HG03064 (cell line): ENCODE data around the gene MAN1C1.

ENCODE experiments used
- ATAC-seq: cut with Tn5 transposase; IDR thresholded peaks from one replicate; pipeline ENCODE4 v1.9.1; 2021; ENCODE audit warnings: low read depth; ENCODE audit not compliant: unreplicated experiment

The MAN1C1 gene

DNA sequence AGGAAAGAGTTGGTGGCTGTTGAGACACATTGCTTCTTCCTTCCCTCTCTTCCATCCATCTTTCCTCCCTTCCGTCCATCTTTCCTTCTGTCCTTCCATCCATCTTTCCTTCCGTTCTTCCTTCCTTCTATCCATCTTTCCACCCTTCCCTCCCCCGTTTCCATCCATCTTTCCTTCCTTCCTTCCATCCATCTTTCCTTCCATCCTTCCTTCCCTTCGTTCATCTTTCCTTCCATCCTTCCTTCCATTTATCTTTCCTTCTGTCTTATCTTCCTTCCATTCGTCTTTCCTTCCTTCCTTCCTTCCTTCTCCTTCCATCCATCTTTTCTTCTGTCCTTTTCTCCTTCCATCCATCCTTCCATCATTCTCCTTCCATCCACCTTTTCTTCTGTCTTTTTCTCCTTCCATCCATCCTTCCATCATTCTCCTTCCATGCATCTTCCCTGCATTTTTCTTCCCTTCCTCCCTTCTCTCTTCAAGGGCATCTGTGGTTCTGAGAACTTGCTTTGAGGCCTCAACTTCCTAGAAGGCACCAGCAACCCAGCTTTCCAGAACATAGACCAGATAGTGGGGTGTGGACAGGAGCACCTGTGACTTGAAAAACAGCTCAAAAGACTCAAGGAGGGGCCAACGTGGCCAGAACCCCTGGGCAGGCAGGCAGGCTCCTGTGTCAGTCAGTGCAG lies 134.5 kb downstream of the MAN1C1 start:
- no peak for ATAC-seq

DNA sequence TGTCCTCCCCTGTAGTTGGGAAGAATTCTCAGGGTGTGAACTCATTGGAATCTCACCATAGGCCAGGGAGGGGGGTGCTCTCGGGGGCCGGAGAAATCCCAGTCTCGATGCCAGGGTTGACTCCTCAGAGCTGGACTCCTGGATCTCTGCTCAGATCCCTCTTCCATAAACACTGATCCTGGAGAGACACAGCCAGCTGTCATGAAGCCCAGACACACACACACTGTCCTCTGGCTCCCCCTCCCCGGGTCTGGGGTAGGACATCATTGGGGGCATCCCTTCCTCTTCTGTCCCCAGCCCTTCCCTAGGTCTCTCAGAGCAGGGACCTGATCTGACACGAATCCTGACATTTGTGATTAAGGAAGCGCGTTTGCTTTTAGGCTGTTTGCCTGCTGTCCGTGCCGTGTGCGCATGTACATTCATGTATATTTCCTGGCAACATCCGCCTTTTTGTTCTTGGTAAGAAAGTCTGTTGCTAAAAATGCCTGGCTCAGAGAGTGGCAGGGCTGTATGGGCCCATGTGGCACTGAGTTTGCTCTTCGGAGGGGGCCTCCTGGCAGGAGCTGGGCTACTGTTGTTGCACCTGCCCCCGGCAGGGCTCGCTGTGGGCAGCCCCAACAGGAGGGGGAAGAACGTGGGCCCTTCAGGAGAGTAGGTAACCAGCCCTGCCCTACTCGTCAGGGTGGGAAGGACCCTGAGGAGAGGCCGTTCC lies 138.0 kb downstream of the MAN1C1 start:
- ATAC-seq: no peak

DNA sequence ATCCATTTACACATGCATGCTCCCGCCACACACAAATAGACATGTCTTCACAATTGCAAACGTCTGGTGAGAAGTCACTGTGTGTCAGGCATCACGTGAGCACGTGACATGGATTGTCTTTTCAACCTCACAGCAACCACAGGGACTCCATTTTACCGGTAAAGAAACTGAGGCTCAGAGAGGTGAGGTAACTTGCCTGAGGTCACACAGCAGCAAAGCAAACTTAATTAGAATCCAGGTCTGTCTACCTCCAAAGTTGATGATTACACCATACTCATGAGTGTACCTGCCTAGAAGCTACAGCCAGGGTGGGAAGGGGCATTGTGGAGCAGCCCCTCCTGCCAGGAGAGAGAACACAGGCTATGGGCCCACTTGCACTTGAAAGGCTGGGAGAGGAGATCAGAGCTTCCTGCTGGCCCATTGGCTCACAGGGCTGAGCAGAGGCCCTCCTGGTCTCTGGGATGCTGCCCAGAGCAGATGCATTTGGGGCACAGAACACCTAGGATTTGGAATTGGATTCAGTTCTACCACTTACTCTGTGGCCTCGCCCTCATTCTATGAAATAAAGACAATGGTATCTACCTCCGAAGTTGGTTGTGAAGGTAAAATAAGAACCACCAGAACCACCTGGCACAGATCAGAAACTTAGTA lies 139.0 kb downstream of the MAN1C1 start:
- ATAC-seq: no peak

DNA sequence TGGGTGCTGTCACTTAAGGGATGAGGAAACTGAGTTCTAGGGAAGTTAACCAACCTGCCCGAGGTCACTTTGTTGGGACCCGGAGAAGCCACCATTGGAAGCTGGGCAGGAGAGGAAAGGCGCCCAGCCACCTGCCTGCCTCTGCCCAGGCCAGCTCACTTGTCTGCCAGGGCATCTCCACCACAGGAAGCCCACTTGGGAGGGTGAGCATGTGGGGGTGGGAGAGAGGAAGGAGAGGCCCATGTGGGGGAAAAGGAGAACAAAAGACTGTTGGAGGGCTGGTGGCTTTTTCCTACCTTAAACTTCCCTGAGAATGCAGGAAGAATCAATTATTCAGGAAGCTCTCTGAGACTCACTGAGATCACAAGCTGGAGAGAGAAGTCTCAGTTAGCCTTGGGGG lies 139.6 kb downstream of the MAN1C1 start:
- ATAC-seq: no peak

DNA sequence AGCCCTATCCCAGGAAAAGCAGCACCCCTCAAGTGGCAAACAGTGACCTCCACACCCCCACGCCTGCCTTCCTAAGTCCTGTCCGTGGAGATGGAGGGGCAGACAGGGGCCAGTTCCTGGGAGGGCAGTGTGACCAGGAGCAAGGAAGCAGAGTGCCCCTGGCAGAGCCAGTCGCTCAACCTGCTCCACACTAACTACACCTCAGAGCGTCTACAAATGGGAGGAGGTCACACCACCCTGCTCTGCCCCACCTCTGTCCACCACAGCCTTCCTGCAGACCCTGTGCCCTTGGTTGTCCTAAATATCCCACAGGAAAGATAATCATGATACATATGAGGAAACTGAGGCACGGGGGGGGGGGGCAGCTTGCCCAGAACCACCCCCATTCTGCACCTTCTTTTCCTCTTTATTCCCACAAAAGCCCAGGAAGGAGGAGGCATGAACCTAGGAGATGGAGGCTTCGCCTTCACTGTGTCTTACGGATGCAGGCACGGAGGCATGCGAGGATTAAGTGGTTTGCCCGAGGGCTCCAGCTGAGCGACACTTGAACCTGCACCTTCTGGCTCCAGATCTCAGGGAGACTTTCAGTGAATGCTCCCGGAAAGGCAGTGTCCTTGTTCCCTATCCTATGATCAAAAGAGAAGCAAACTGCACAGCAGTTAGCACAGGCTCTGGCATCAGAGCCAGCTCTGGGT lies 140.7 kb downstream of the MAN1C1 start:
- ATAC-seq: no peak

DNA sequence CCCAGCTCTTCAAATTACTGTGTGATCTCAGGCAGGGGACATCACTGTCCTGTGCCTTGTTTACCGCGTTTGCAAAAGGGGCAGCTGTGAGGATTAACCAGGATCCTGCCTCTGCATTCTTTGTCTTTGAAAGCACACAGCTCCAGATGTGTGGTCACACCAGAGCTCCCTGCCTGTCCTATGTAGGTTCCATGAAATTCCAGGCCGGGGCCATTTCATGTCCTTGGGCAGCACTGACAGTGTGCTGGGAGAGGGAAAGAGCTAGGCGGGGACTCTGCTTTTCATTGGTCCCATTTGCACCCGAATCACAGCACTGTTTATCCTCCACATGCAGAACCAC lies 141.2 kb downstream of the MAN1C1 start:
- ATAC-seq: no peak

DNA sequence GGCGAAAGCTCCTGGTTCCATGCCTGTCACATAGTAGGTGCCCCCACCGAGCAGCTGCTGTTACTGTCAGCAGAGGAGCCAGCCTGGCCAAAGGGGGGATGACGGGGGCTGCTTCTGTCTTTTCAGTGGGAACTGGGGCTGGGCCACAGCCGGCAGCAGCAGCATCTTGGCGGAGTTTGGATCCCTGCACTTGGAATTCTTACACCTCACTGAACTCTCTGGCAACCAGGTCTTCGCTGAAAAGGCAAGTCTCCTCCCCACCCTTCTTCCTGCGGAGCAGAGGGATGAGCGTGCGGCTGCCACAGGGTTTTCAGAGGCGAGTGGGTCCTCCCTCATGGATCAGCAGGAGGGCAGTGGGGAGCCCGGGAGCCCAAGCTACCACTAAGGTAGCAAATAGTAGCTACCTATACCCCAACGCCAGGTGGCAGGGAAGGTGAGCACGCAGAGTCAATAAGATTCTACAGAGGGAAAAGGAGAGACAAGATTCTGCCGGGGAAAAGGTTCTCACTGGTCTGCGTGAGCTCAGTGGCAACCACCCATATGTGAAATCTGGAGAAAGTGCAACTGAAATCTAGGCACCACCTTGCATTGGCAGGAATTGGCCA lies 142.0 kb downstream of the MAN1C1 start:
- ATAC-seq: no peak

DNA sequence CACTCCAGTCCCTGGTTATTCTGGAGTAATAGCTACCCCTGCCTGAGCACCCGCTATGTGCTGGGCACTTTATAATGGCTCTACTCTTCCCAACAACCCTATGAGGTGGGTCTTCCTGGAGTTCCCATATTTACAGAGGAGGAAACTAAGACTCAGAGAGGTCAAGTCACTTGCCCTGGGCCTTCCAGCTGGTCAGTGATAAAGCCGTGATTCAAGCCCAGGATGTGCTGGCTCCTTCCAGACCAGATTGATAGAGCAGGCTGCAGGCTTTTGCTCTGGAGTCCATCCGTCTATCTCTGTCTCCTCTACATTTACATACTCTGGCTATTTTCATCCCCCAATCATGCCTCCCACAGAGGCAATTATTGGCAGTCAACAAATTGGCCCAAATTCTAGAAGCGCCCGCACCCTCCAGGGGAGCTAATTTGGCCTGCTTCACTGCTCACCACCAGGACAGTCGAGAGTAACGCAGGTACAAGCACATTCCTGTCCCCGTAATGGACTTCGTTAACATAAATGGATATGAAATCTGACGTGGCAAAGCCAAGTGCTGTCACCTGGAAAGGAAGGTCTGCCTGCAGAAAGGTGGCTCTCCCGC lies 143.6 kb downstream of the MAN1C1 start:
- no peak for ATAC-seq

DNA sequence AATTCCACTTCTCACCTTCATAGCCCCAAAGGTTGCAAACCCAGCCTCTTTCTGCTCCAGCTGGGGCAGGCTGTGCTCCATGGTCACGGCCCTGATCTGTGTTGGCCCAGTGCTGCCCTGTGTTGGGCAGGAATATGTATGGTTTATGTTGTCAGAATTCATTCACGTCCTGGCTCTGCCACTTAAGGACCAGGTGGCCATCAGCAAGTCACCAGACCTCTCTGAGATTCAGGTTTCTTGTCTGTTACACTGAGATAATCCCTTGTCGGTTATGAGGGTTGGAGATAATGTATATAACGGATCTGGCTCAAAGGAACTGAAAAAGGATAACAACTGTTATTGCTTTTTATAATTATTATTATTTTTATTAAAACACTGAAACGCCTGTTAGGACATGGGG lies 144.3 kb downstream of the MAN1C1 start:
- ATAC-seq: no peak

DNA sequence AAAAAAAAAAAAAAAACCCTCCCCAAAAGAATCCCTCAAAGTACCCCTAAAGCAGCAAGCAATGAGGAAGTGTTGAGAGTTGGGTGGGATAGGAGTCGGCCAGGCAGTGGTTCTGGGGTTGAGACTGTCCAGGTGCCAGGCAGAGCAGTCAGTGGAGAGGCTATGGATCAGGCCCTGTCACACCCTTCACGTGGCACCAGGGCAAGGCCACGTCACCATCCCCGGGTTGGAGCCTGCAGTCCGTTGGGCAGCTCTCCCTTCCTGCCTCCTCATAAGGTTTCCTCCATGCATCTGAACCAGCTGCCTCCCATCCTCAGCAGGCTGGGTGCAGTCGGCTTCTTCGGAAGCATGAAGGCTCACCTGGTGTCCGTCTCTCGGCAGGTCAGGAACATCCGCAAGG lies 146.9 kb downstream of the MAN1C1 start:
- no peak for ATAC-seq

DNA sequence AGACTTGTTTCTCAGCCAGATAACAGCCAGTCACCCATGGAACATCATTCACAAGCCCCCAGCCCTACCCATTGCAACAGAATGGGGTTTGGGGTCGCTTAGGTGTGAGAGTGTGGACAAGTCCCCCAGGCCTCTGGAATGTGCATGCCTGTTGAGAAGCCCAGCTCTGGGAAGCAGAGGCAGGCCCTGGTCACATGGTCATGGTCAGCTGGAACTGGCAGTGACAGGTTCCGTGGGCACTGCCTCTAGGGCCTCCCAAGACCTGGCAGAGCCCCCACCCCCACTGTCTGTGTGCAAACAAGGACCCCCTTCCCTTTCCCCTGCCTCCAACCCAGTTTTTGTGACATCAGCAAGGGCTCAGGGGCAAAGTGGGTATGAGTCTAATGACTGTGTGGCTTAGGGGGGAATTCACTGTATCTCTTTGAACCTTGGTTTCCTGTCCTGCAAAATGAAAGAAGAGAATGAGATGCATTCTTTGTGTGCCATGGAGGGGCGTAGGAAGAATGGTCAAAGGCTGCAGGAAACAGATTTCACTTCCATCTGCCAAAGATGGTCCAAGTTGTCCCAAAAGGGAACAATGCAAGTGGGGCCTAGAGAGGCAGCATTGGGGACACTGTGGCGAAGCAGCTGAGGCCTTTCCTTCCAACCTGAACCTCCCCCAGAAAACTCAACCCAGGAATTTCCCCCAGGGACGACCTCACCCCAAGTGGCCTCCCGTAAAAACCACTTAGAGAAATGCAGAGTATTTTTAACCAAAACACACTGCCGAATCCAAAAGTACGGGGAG lies 148.7 kb downstream of the MAN1C1 start:
- no peak for ATAC-seq

DNA sequence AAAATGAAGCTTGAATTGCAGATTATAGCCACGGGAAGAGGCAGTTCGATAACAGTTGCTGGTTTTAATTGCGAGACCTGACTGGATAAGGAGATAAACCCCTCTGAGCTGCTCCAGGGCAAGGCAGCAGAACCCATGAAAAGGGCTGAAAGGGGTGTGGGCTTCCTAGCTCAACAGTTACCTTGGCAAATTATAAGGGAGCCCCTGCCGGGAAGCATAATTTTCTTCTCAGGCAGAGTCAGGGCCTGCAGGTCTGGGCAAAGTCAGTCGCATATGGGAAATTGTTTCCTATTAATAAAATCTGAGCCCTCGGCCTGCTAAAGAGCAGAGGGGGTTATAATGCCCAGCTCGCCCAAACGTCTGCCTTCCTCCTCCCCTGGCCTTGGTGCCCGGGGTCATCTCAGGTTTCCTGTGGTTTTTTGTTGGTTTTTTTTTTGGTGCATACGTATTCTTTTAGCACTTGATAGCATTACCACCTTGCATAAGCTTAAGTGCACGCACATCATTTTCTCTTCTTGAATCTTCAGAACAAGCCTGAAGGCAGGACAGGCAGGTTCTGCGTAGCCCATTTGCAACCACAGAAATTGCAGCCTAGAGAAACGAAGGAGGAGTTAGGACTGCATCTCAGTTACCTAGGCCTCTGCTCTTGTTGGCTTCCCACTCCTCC lies 149.5 kb downstream of the MAN1C1 start:
- no peak for ATAC-seq

DNA sequence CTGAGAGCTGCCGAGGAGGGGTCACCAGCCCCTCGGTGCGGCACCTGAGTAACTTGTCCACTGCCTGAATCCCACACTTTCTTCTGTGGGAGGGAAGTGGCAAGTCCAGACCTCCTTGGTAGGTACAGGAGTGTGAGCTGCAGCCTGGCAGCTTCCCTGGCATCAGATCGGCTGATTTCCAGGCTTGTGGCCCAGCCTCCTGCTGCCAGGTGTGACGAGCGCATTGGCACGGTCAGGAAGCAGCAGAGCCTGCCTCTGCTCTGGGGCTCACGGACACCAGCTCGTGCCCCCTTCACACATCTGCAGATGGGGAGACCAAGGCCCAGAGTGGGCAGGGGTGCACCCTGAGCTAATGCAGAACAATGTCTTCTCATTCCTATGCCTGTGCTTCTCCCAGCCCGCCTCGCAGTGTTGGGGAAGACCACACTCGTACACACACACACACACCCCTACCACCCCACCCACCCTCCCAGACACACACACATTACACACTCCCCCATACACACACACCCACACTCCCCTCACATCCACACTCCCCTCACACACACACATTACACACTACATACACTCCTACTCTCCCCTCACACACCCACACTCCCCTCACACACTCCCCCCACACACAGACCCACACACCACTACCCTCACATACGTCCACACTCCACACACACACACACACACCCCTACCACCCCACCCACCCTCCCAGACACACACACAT lies 150.3 kb downstream of the MAN1C1 start:
- ATAC-seq: no peak

DNA sequence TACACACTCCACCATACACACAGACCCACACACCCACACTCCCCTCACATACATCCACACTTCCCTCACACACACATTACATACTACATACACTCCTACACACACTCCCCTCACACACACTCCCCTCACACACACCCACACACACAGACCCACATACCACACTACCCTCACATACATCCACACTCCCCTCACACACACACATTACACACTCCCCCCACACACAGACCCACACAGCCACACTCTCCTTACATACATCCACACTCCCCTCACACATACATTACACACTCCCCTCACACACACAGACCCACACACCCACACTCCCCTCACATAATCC lies 150.8 kb downstream of the MAN1C1 start:
- no peak for ATAC-seq

DNA sequence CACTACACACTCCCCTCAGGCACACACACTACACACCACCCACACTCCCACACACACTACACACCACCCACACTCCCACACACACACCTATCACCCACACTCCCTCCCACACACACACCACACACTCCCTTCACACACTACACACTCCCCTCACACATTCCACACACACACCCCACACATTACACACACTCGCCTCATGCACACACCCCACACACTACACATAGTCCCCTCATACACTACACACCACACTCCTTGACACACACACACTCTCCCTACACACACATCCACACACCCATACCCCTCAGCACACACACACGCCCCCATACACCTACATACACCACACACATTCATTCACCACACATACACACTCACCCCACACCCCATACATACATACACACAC lies 152.4 kb downstream of the MAN1C1 start:
- ATAC-seq: no peak

DNA sequence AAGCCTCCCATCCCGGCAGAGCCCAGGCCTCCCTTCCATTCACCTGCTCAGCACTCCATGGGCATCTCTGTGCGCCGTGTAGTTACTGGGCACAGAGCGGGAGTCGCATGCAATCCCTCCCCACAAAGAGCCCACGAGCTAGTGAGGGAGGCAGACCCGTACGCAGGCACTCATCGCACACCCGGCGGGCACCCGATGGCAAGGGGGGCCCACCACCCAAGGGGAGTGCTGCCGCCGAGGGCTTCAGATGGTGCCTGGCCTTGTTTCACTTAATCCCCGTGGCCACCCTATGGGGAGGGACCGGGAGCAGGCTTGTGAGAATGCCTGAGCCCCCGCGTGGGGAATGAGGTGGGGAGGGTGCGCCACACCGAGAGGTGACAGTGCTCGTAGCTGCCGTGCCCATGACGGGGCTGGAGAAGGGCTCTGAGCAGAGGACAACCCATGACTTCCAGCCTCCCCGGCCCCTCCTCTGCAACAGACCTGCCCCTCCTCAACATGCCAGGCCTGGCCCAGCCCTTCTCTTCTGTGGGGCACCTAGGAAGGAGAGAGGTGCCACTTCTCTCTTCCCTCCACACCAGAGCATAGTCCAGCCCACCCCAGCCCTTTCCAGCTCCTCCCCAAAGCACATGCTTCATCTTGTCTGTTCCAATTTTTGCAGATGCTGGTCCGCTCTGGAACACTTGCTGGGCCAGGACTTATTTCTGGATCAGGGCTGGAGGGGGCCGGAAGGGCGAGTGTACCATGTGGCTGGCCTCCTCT lies 153.2 kb downstream of the MAN1C1 start:
- ATAC-seq: no peak

DNA sequence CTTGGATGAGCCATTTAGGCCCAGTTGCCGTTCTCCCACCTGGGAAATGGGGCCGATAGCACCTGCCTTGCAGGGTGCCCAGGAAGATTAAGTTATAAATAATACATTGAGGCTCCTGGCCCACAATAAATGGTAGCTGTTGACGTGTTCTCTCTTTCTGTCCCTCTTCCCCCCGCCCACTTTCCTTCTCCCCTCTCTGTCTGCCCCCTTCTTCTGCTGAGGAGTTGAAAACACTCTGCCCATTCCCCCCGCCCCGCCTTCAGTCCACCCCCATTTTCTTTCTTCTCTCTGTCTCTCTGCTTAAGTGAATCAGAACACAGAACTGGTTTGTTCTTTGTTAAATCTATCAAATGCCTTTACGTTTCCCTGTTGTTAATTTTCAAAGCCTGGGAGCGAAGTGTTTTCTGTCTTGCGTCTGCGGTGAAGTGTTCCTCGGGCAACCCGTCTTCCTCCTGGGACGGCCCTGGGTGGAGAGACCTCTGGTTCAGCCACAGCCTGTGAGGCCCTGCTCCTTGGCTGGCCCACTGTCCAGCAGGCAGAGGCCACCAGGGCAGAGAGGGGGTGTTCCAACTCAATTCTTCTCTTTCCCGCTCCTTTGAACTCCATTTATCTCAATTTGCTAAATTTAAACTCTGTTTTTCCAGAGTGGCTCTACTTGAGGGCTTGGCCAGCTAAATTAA lies 154.1 kb downstream of the MAN1C1 start:
- no peak for ATAC-seq
